MM.1S (cell line): Measurements from ENCODE around the gene GPS1.

Experiments
- EZH2 ChIP-seq: fragments of 300-600 bp; sonication (generic); optimal IDR thresholded peaks from 2 replicates; pipeline ENCODE3; 2017; ENCODE audit warnings: low read depth, mild to moderate bottlenecking, antibody characterized with exemption, low read length, mixed read lengths
- EZH2phosphoT487 ChIP-seq: fragments of 300-600 bp; sonication (generic); IDR thresholded peaks from 2 replicates; pipeline ENCODE4 v1.6.1; 2018; ENCODE audit warnings: antibody characterized with exemption, low read length
- TF ChIP-seq, protein P1 (sequence below): fragments of 300-600 bp; sonication (generic); IDR thresholded peaks from 2 replicates; pipeline ENCODE4 v1.5.1; 2016; ENCODE audit warnings: antibody characterized with exemption, low read length, mixed read lengths

GRCh38 chr17:82060614-82061013 lies 8.9 kb downstream of the GPS1 start:
- TF ChIP-seq, protein P1, sequence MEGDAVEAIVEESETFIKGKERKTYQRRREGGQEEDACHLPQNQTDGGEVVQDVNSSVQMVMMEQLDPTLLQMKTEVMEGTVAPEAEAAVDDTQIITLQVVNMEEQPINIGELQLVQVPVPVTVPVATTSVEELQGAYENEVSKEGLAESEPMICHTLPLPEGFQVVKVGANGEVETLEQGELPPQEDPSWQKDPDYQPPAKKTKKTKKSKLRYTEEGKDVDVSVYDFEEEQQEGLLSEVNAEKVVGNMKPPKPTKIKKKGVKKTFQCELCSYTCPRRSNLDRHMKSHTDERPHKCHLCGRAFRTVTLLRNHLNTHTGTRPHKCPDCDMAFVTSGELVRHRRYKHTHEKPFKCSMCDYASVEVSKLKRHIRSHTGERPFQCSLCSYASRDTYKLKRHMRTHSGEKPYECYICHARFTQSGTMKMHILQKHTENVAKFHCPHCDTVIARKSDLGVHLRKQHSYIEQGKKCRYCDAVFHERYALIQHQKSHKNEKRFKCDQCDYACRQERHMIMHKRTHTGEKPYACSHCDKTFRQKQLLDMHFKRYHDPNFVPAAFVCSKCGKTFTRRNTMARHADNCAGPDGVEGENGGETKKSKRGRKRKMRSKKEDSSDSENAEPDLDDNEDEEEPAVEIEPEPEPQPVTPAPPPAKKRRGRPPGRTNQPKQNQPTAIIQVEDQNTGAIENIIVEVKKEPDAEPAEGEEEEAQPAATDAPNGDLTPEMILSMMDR, result no peak
- no peak for TF ChIP-seq EZH2phosphoT487
- no peak for TF ChIP-seq EZH2
